Peyer's patch (tissue), 4 donors: ENCODE measurements around the gene IKZF2. TPM values are rescaled to one million over a fixed set of nuclear protein-coding genes. Genes with fewer than 3 reads are reported as not detected.

Experiments used
- DNase-seq, 3 donors: peaks; one replicate each; pipeline ENCODE4 v3.0.0-alpha.2; 2017 to 2019
- H3K27ac ChIP-seq, 4 donors: fragments of 200-600 bp; sonication (generic); one replicate each; pipeline ENCODE4 v1.5.1; 2016 to 2019
- H3K27me3 ChIP-seq, 2 donors: fragments of 200-600 bp; sonication (generic); one replicate each; pipeline ENCODE4 v1.5.1; 2019
- H3K36me3 ChIP-seq, 3 donors: fragments of 200-600 bp; sonication (generic); one replicate each; pipeline ENCODE4 v1.5.1; 2016 to 2019
- H3K4me1 ChIP-seq, 4 donors: fragments of 200-600 bp; sonication (generic); one replicate each; pipeline ENCODE4 v1.5.1; 2016 to 2019
- H3K4me3 ChIP-seq, 4 donors: fragments of 200-600 bp; sonication (generic); 1 replicate in 3 of 4; 2 replicates in 1 of 4; pipeline ENCODE4 v1.5.1; 2016 to 2019; ENCODE audit warnings: mild to moderate bottlenecking in 1 of 4
- H3K9me3 ChIP-seq, 4 donors: fragments of 200-600 bp; sonication (generic); one replicate each; pipeline ENCODE4 v1.5.1; 2016 to 2019; ENCODE audit warnings: mild to moderate bottlenecking in 1 of 4
- POLR2A ChIP-seq, 2 donors: fragments of 450-650 bp; IDR thresholded peaks; one replicate each; pipeline ENCODE4 v1.5.1; 2017; ENCODE audit warnings: antibody characterized with exemption in 2 of 2, mild to moderate bottlenecking in 2 of 2, moderate library complexity in 2 of 2
- total RNA-seq, 4 donors: library from RNA; depleted of rRNA; stranded (reverse); fragments of >200 nt; gene quantifications; one replicate each; pipeline ENCODE4 v1.1.0, GENCODE V29; 2016
- TF ChIP-seq, protein P1 (sequence below), 6 experiments: fragments of 450-650 bp in 4 of 6; fragments of 200-600 bp in 2 of 6; sonication (generic) in 1 of 6; IDR thresholded peaks; one replicate each; pipeline ENCODE4 v1.5.1; 2017 to 2019; ENCODE audit warnings: antibody characterized with exemption in 6 of 6, mild to moderate bottlenecking in 3 of 6, moderate library complexity in 1 of 6

The IKZF2 gene
- total RNA-seq, 4 donors from 2014 or later: 4.2 to 8.3 (median 6.1) TPM

DNA sequence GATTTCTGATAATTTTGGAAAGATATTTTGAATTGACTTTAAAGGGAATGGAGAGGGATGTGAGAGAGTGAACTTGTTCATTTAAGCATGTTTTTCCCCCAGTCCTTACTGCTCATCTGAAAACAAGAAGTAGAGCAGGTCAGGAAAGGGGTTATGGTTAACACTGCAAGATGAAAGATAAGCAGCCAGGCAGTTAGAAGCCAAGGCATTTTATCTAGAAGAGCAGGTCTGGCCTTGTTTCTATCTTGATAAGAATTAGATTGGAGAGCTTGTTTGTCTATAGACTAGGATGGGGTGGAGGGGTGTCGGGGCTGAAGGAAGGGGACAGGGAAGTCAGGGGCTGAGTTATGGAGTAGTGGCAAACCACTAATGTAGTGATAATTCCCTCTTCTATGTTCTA is 171.6 kb downstream of the IKZF2 start:
- no peak overlapping the region for H3K4me3 ChIP-seq
- H3K36me3 ChIP-seq: no peaks in the 10 kb centered on the region
- no peak overlapping the region for H3K27ac ChIP-seq
- H3K27me3 ChIP-seq: no peaks in the 10 kb centered on the region
- H3K9me3 ChIP-seq: no peaks in the 10 kb centered on the region
- no peak for DNase-seq
- H3K4me1 ChIP-seq: no peaks in the 10 kb centered on the region
- TF ChIP-seq, protein P1, sequence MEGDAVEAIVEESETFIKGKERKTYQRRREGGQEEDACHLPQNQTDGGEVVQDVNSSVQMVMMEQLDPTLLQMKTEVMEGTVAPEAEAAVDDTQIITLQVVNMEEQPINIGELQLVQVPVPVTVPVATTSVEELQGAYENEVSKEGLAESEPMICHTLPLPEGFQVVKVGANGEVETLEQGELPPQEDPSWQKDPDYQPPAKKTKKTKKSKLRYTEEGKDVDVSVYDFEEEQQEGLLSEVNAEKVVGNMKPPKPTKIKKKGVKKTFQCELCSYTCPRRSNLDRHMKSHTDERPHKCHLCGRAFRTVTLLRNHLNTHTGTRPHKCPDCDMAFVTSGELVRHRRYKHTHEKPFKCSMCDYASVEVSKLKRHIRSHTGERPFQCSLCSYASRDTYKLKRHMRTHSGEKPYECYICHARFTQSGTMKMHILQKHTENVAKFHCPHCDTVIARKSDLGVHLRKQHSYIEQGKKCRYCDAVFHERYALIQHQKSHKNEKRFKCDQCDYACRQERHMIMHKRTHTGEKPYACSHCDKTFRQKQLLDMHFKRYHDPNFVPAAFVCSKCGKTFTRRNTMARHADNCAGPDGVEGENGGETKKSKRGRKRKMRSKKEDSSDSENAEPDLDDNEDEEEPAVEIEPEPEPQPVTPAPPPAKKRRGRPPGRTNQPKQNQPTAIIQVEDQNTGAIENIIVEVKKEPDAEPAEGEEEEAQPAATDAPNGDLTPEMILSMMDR (IDR thresholded peaks at IDR 0.05): no peak
- no peak for TF ChIP-seq POLR2A (IDR thresholded peaks at IDR 0.05)

- TF ChIP-seq, protein P1 (IDR thresholded peaks at IDR 0.05): no peak
- no peak overlapping the region for H3K27ac ChIP-seq
- no peaks in the 10 kb centered on the region for H3K9me3 ChIP-seq
- no peaks in the 10 kb centered on the region for H3K4me1 ChIP-seq
- H3K27me3 ChIP-seq: no peaks in the 10 kb centered on the region
- DNase-seq: no peak
- no peaks in the 10 kb centered on the region for H3K36me3 ChIP-seq
- no peak overlapping the region for H3K4me3 ChIP-seq
Observed at GRCh38 chr2:212979046-212979612, 172.3 kb downstream of the IKZF2 start.

DNA sequence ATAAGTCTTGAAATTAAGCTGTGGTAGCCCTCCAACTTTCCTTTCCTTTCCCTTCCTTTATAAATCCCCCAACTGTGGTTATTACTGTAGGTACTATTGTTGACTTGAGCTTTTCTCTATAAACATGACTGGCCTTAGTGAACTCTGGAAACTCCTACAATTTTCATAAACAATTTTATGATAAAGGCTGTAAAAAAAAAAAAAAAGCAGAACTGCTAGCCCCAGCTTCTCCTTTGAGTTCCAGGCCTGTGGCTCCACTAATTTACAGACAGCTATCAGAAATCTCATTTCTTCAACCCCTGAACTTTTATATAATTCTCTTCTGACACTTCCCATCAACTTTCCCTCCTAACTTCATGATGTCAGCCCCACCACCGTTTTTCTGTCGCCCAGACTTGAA is 174.3 kb downstream of the IKZF2 start:
- DNase-seq: no peak
- H3K36me3 ChIP-seq: no peaks in the 10 kb centered on the region
- no peaks in the 10 kb centered on the region for H3K9me3 ChIP-seq
- no peaks in the 10 kb centered on the region for H3K27me3 ChIP-seq
- TF ChIP-seq, protein P1 (IDR thresholded peaks at IDR 0.05): no peak
- no peak for TF ChIP-seq POLR2A (IDR thresholded peaks at IDR 0.05)
- no peak overlapping the region for H3K4me3 ChIP-seq
- H3K4me1 ChIP-seq: no peaks in the 10 kb centered on the region
- no peak overlapping the region for H3K27ac ChIP-seq

DNA sequence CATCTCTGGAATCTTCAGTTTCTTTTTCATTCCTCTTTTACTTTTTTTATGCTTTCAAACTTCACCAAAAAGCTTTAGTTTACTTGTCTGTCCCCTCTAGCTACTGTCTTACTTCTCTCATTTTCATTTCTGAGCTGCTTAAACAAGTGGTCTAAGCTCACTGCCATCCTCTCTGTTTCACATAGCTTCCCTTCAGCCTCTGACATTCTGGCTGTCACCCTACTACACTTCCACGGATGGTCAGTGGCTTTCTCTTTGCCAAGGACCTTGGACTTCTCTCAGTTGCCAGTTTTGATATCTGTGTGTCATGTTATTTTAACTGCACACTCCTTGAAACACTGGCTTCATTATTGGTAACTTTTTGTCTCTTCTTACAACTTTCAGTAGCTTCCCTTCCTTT is 176.1 kb downstream of the IKZF2 start:
- Histone ChIP-seq H3K4me3 (no peak overlapping the region), H3K9me3 (no peaks in the 10 kb centered on the region), H3K27me3 (no peaks in the 10 kb centered on the region), H3K27ac (no peak overlapping the region), H3K4me1 (no peaks in the 10 kb centered on the region), H3K36me3 (no peaks in the 10 kb centered on the region)
- DNase-seq: no peak
- TF ChIP-seq, protein P1 (IDR thresholded peaks at IDR 0.05): no peak
- no peak for TF ChIP-seq POLR2A (IDR thresholded peaks at IDR 0.05)

GRCh38 chr2:212974692-212975091 is 176.7 kb downstream of the IKZF2 start:
- Histone ChIP-seq H3K9me3 (no peaks in the 10 kb centered on the region), H3K4me3 (no peak overlapping the region), H3K27ac (no peak overlapping the region), H3K36me3 (no peaks in the 10 kb centered on the region), H3K27me3 (no peaks in the 10 kb centered on the region), H3K4me1 (no peaks in the 10 kb centered on the region)
- DNase-seq: no peak
- TF ChIP-seq, protein P1 (IDR thresholded peaks at IDR 0.05): no peak
- TF ChIP-seq POLR2A (IDR thresholded peaks at IDR 0.05): no peak

GRCh38 chr2:212973347-212973746 is 178.1 kb downstream of the IKZF2 start:
- Histone ChIP-seq H3K27me3 (no peaks in the 10 kb centered on the region), H3K4me1 (no peaks in the 10 kb centered on the region), H3K4me3 (no peak overlapping the region), H3K9me3 (no peaks in the 10 kb centered on the region), H3K36me3 (no peaks in the 10 kb centered on the region), H3K27ac (no peak overlapping the region)
- no peak for TF ChIP-seq POLR2A (IDR thresholded peaks at IDR 0.05)
- TF ChIP-seq, protein P1 (IDR thresholded peaks at IDR 0.05): no peak
- no peak for DNase-seq
